Smooth muscle cell (in vitro differentiated cells): ENCODE measurements around the gene CCDC195. TPM values are rescaled to one million over a fixed set of nuclear protein-coding genes. Genes with fewer than 3 reads are reported as not detected.

Experiments used
- DNase-seq: peaks from one replicate; lab custom pipeline; 2025; ENCODE audit not compliant: unreplicated experiment; lab: John Stamatoyannopoulos, UW
- H2AFZ ChIP-seq: fragments of 200-600 bp; sonication (generic); 2 replicates; pipeline ENCODE4 v1.6.0; 2016; ENCODE audit warnings: antibody characterized with exemption, low read depth, mild to moderate bottlenecking
- H3F3A ChIP-seq: fragments of 200-600 bp; sonication (generic); 2 replicates; pipeline ENCODE4 v1.6.0; 2017; ENCODE audit warnings: antibody characterized with exemption, low read depth
- H3K27ac ChIP-seq: fragments of 200-600 bp; sonication (generic); 2 replicates; pipeline ENCODE4 v1.5.1; 2016; ENCODE audit warnings: low read depth, mild to moderate bottlenecking
- H3K27me3 ChIP-seq: fragments of 200-600 bp; sonication (generic); 2 replicates; pipeline ENCODE4 v1.6.1; 2016; ENCODE audit warnings: low read depth, mild to moderate bottlenecking
- H3K36me3 ChIP-seq: fragments of 200-600 bp; sonication (generic); 2 replicates; pipeline ENCODE4 v1.5.1; 2016; ENCODE audit warnings: low read depth
- H3K4me1 ChIP-seq: fragments of 200-600 bp; sonication (generic); 2 replicates; pipeline ENCODE4 v1.5.1; 2016; ENCODE audit warnings: low read depth
- H3K4me2 ChIP-seq: fragments of 200-600 bp; sonication (generic); 2 replicates; pipeline ENCODE4 v1.6.0; 2016; ENCODE audit warnings: mild to moderate bottlenecking
- H3K4me3 ChIP-seq: fragments of 200-600 bp; sonication (generic); 2 replicates; pipeline ENCODE4 v1.5.1; 2016; ENCODE audit warnings: mild to moderate bottlenecking
- H3K79me2 ChIP-seq: fragments of 200-600 bp; sonication (generic); 2 replicates; pipeline ENCODE4 v1.6.0; 2016; ENCODE audit warnings: low read depth, mild to moderate bottlenecking
- H3K9ac ChIP-seq: fragments of 200-600 bp; sonication (generic); 2 replicates; pipeline ENCODE4 v1.6.0; 2016; ENCODE audit warnings: low read depth
- H3K9me3 ChIP-seq: fragments of 200-600 bp; sonication (generic); replicated peaks from 2 replicates; pipeline ENCODE4 v1.5.1; 2016; ENCODE audit warnings: low read depth
- H4K20me1 ChIP-seq: fragments of 200-600 bp; sonication (generic); 2 replicates; pipeline ENCODE4 v1.6.0; 2016; ENCODE audit warnings: low read depth
- WGBS: methylation state at CpG from one replicate; pipeline ENCODE4 v1.1.7; 2016; ENCODE audit warnings: low lambda C conversion rate; 5-methylcytosine and 5-hydroxymethylcytosine counted together
- polyA plus RNA-seq: library from polyadenylated mRNA; unstranded; fragments of >200 nt; fragmentation: Nextera tagmentation; extraction: Ambion mirVana; gene quantifications from 2 replicates; pipeline ENCODE4 v1.2.1, GENCODE V29; 2016
- total RNA-seq: library from RNA; depleted of rRNA; stranded (reverse); fragments of >200 nt; gene quantifications from 2 replicates; pipeline ENCODE4 v1.2.3, GENCODE V29; 2014
- TF ChIP-seq, protein P1 (sequence below): fragments of 200-600 bp; sonication (generic); IDR thresholded peaks from 2 replicates; pipeline ENCODE4 v1.5.1; 2017; ENCODE audit warnings: borderline replicate concordance, mild to moderate bottlenecking, antibody characterized with exemption; ENCODE audit not compliant: insufficient read depth, poor library complexity, severe bottlenecking

Gene CCDC195, protein sequence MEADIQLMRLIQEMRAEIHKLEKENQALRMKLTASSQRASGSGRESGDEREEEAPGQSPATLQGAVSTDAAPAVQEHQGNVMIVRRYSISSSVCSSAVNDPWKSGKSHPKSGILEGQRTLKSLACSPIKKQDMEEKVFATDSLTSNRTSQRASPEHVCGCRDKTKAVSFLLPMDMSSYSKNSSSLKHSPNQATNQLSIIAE
- total RNA-seq (not detected in 2 replicates), polyA plus RNA-seq (not detected in 2 replicates)

DNA sequence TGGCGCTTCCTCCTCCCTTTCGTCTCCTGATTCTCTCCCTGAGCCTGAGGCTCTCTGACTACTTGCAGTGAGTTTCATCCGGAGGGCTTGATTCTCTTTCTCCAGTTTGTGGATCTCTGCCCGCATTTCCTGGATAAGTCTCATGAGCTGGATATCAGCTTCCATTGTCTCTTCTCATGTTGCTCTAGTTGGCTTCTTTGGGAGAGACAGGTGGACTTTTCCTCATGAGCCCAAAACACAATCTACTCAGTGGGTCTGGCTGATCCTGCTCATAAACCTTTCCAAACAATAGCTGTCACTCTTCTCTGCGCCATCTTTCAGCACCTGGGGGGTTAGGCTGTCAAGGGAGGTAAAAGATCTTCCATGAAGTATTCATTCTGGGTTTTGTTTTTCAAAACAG, at the start of gene CCDC195:
Gene CCDC195 (minus strand): TSS at position 165 of the 400 bp plus-strand sequence. CDS start 0 bp downstream, at position 165.
- Histone ChIP-seq H4K20me1 (no peaks in the 10 kb centered on the region), H3K9me3 (no peaks in the 10 kb centered on the region), H3K79me2 (no peaks in the 10 kb centered on the region), H3K27ac (no peak within 1 kb of the TSS), H2AFZ (no peak within 1 kb of the TSS), H3K4me1 (no peaks in the 10 kb centered on the region), H3K36me3 (no peaks in the 10 kb centered on the region), H3F3A (no peaks in the 10 kb centered on the region), H3K27me3 (no peaks in the 10 kb centered on the region), H3K4me2 (no peak within 1 kb of the TSS), H3K9ac (no peak within 1 kb of the TSS), H3K4me3 (no peak within 1 kb of the TSS)
- TF ChIP-seq, protein P1, sequence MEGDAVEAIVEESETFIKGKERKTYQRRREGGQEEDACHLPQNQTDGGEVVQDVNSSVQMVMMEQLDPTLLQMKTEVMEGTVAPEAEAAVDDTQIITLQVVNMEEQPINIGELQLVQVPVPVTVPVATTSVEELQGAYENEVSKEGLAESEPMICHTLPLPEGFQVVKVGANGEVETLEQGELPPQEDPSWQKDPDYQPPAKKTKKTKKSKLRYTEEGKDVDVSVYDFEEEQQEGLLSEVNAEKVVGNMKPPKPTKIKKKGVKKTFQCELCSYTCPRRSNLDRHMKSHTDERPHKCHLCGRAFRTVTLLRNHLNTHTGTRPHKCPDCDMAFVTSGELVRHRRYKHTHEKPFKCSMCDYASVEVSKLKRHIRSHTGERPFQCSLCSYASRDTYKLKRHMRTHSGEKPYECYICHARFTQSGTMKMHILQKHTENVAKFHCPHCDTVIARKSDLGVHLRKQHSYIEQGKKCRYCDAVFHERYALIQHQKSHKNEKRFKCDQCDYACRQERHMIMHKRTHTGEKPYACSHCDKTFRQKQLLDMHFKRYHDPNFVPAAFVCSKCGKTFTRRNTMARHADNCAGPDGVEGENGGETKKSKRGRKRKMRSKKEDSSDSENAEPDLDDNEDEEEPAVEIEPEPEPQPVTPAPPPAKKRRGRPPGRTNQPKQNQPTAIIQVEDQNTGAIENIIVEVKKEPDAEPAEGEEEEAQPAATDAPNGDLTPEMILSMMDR: no peak
- 93% methylated on average over 5 of the region's 5 CpGs for WGBS
- no peak for DNase-seq

DNA sequence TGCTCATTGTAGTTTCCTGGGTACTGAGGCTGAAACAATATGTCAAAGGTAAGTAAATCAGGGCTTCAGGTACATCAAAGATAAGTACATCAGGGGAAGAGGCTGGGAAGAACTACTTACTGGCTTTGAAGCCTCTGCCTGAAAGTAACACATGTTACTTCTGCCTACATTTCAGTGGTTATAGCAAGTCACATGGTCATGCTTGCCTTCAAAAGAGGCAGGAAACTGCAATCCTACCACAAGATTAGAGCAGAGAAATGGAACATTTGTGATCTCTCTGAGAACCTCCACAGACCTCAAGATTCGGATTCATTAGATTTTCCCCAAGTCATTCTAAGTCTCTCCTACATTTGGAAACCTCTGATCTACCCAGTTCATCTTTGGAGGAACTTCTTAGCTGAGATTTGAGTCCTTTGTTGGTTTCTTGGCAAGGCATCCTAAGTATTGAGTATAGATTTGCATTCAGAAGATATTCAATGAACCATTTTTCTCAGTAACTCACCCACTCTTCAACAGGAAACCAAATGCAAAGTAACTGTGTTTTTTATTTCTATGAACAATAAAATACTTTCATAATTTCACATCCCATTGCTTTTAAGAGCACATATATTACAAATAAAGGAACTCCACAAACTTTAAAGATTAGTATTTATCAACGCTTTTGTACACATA, 48.5 kb upstream of the CCDC195 start:
- Histone ChIP-seq H3K9ac (no peak overlapping the region), H2AFZ (no peak overlapping the region), H3K9me3 (no peaks in the 10 kb centered on the region), H3K4me3 (no peak overlapping the region), H3K4me1 (no peaks in the 10 kb centered on the region), H4K20me1 (no peaks in the 10 kb centered on the region), H3K27ac (no peak overlapping the region), H3K36me3 (no peaks in the 10 kb centered on the region), H3K79me2 (no peaks in the 10 kb centered on the region), H3F3A (no peaks in the 10 kb centered on the region), H3K4me2 (no peak overlapping the region), H3K27me3 (no peaks in the 10 kb centered on the region)
- 92% methylated on average over 2 of the region's 2 CpGs for WGBS
- DNase-seq: no peak
- TF ChIP-seq, protein P1: no peak

DNA sequence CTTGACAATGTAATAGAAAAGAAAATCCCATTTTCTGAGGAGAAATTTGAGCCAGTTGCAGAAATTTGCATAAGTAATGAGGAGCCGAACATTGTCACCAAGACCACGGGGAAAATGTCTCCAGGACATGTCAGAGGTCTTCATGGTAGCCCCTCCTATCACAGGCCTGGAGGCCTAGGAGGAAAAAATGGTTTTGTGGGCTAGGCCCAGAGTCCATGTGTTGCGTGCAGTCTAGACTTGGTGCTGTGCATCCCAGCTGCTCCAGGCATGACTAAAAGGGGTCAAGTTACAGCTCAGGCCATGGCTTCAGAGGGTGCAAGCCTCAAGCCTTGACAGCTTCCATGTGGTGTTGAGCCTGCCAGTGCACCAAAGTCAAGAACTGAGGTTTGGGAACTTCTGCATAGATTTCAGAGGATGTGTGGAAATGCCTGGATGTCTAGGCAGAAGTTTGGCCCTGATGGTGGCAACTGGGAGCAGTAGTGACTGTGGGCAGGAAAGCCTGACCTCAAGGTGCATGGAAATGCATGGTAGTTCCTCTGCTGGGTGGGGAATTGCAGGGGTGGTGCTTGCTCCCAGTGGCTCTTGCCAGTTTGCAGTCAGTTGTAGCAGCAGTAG, 41.9 kb upstream of the CCDC195 start:
- Histone ChIP-seq H4K20me1 (no peaks in the 10 kb centered on the region), H3K36me3 (no peaks in the 10 kb centered on the region), H3K27ac (no peak overlapping the region), H3K4me2 (no peak overlapping the region), H3K27me3 (no peaks in the 10 kb centered on the region), H2AFZ (no peak overlapping the region), H3K79me2 (no peaks in the 10 kb centered on the region), H3K9me3 (no peaks in the 10 kb centered on the region), H3K9ac (no peak overlapping the region), H3K4me1 (no peaks in the 10 kb centered on the region), H3K4me3 (no peak overlapping the region), H3F3A (no peaks in the 10 kb centered on the region)
- DNase-seq: no peak
- TF ChIP-seq, protein P1: no peak
- WGBS: 84% methylated on average over 3 of the region's 3 CpGs
